Sigmoid colon (tissue), 3 donors: ENCODE results near the gene KIF1A.

ENCODE experiments used
- POLR2A ChIP-seq, 2 donors: fragments of 450-650 bp; IDR thresholded peaks; one replicate each; pipeline ENCODE4 v1.6.1; 2016; ENCODE audit warnings: antibody characterized with exemption in 2 of 2, mild to moderate bottlenecking in 2 of 2, moderate library complexity in 2 of 2
- TF ChIP-seq, protein P1 (sequence below), 4 experiments: fragments of 450-650 bp in 3 of 4; fragments of 200-600 bp in 1 of 4; IDR thresholded peaks; one replicate each; pipeline ENCODE4 v1.5.1; 2016 to 2019; ENCODE audit warnings: antibody characterized with exemption in 4 of 4, mild to moderate bottlenecking in 3 of 4, moderate library complexity in 2 of 4

DNA sequence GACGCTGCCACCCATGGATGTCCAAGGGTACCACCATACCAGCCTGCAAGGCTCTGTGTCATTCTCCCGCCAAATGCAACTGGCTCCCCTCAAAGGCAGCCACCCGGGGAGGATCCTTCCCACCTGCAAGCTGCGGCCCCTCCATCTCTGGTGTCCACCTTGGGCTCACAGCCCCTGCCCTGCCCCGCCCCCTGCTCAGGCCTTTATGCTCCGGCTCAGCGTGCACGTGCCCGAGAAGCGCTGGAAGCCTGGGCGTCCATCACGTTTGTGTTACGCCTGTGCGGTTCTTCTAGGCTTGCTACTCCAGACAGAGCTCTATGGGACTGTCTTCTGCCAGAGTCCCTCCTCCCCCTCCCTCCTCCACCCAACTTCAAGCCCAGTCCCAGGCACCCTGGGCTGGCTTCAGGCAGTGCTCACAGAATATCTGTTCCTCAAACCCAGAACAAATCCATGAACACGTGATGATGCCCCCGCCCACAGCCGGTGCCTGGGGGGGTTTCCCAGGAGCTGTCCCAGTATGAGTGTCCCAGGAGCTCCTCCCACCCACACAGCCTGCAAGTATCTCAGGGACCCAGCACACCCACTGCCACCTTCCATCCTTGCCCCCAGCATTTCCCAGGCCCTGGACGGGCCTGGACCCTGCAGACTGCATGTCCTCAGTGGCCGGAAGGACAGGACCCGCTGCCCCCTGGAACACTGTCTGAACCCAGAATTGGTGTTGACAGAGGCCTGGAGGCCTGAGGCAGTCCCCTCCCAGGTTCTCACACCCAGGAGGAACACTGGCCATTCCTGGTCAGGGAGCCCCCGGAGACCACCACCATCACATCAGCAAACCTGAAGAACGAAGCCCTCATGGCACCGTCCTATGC, 30.3 kb downstream of the KIF1A start:
- TF ChIP-seq, protein P1, sequence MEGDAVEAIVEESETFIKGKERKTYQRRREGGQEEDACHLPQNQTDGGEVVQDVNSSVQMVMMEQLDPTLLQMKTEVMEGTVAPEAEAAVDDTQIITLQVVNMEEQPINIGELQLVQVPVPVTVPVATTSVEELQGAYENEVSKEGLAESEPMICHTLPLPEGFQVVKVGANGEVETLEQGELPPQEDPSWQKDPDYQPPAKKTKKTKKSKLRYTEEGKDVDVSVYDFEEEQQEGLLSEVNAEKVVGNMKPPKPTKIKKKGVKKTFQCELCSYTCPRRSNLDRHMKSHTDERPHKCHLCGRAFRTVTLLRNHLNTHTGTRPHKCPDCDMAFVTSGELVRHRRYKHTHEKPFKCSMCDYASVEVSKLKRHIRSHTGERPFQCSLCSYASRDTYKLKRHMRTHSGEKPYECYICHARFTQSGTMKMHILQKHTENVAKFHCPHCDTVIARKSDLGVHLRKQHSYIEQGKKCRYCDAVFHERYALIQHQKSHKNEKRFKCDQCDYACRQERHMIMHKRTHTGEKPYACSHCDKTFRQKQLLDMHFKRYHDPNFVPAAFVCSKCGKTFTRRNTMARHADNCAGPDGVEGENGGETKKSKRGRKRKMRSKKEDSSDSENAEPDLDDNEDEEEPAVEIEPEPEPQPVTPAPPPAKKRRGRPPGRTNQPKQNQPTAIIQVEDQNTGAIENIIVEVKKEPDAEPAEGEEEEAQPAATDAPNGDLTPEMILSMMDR (IDR thresholded peaks at IDR 0.05): no peak
- TF ChIP-seq POLR2A (IDR thresholded peaks at IDR 0.05): no peak
